Glutamatergic neuron (in vitro differentiated cells): ENCODE results near the gene MYH16. TPM values are rescaled to one million over a fixed set of nuclear protein-coding genes. Genes with fewer than 3 reads are reported as not detected.
"Not testable (repeated sequence)": the region's sequence is repeated elsewhere in the genome, so short reads cannot be mapped to it uniquely, and the experiment has no call there.

Source experiments
- DNase-seq: peaks from one replicate; pipeline ENCODE4 v3.0.0; 2022
- H3K27ac Mint-ChIP-seq: one replicate; pipeline ENCODE4 v1.8.0; 2020; ENCODE audit warnings: mild to moderate bottlenecking, mixed read lengths, inconsistent platforms; ENCODE audit not compliant: unreplicated experiment
- H3K27me3 Mint-ChIP-seq: one replicate; pipeline ENCODE4 v1.8.0; 2020; ENCODE audit warnings: mild to moderate bottlenecking, moderate library complexity, mixed read lengths, inconsistent platforms; ENCODE audit not compliant: unreplicated experiment
- H3K36me3 Mint-ChIP-seq: one replicate; pipeline ENCODE4 v1.8.0; 2020; ENCODE audit warnings: mild to moderate bottlenecking, mixed read lengths, inconsistent platforms; ENCODE audit not compliant: unreplicated experiment
- H3K4me1 Mint-ChIP-seq: one replicate; pipeline ENCODE4 v1.8.0; 2020; ENCODE audit warnings: mild to moderate bottlenecking, low read depth, mixed read lengths, inconsistent platforms; ENCODE audit not compliant: unreplicated experiment
- H3K4me3 Mint-ChIP-seq: one replicate; pipeline ENCODE4 v1.8.0; 2020; ENCODE audit warnings: mild to moderate bottlenecking, mixed read lengths, inconsistent platforms; ENCODE audit not compliant: unreplicated experiment
- H3K9me3 Mint-ChIP-seq: one replicate; pipeline ENCODE4 v1.8.0; 2020; ENCODE audit warnings: mild to moderate bottlenecking, moderate library complexity, mixed read lengths, inconsistent platforms; ENCODE audit not compliant: unreplicated experiment
- CTCF ChIP-seq: fragments of 200-600 bp; sonication (generic); IDR thresholded peaks from one replicate; pipeline ENCODE4 v1.5.0; 2021; ENCODE audit not compliant: partially characterized antibody, unreplicated experiment
- total RNA-seq: library from RNA; stranded (reverse); fragmentation: NEBNext Ultra II Directional; extraction: Animal tissue kit (Norgen Biotek cat#: 25700); gene quantifications from one replicate; pipeline ENCODE4 v1.2.1, GENCODE V29; 2021; ENCODE audit not compliant: unreplicated experiment

MYH16 gene
- total RNA-seq, 1 donor from 2014 or later, result not detected

GRCh38 chr7:99352247-99352646 is 79.6 kb downstream of the MYH16 start:
- no peak overlapping the region for H3K4me3 Mint-ChIP-seq
- H3K27me3 Mint-ChIP-seq, result no peaks in the 10 kb centered on the region
- DNase-seq, result no peak
- no peaks in the 10 kb centered on the region for H3K36me3 Mint-ChIP-seq
- H3K27ac Mint-ChIP-seq, result no peak overlapping the region
- no peak for TF ChIP-seq CTCF
- no peaks in the 10 kb centered on the region for H3K4me1 Mint-ChIP-seq
- H3K9me3 Mint-ChIP-seq, result no peaks in the 10 kb centered on the region

GRCh38 chr7:99355098-99355497 is 82.5 kb downstream of the MYH16 start:
- Mint-ChIP-seq H3K9me3 (no peaks in the 10 kb centered on the region), H3K4me3 (no peak overlapping the region), H3K27ac (no peak overlapping the region), H3K27me3 (no peaks in the 10 kb centered on the region), H3K4me1 (no peaks in the 10 kb centered on the region), H3K36me3 (peaks cover 6% of the 10 kb centered on the region)
- TF ChIP-seq CTCF, result no peak
- DNase-seq, result no peak

- TF ChIP-seq CTCF, result no peak
- Mint-ChIP-seq H3K4me1 (no peaks in the 10 kb centered on the region), H3K27ac (no peak overlapping the region), H3K36me3 (peaks cover 6% of the 10 kb centered on the region), H3K4me3 (no peak overlapping the region), H3K9me3 (peaks cover 1% of the 10 kb centered on the region), H3K27me3 (no peaks in the 10 kb centered on the region)
- DNase-seq, result no peak
Observed at GRCh38 chr7:99357701-99358490, 85.3 kb downstream of the MYH16 start.

GRCh38 chr7:99358521-99358920 is 85.9 kb downstream of the MYH16 start:
- not testable (repeated sequence) for H3K9me3 Mint-ChIP-seq

GRCh38 chr7:99359465-99360154 is 87.0 kb downstream of the MYH16 start:
- Mint-ChIP-seq H3K4me3 (no peak overlapping the region), H3K36me3 (peaks cover 6% of the 10 kb centered on the region), H3K9me3 (peaks cover 2% of the 10 kb centered on the region), H3K27ac (no peak overlapping the region), H3K27me3 (no peaks in the 10 kb centered on the region), H3K4me1 (no peaks in the 10 kb centered on the region)
- TF ChIP-seq CTCF, result no peak
- DNase-seq, result no peak

More at GRCh38 chr7:99358521-99358920, 85.9 kb downstream of the MYH16 start:
- not testable (repeated sequence) for H3K27me3 Mint-ChIP-seq, DNase-seq, H3K27ac Mint-ChIP-seq, H3K4me1 Mint-ChIP-seq, H3K36me3 Mint-ChIP-seq, H3K4me3 Mint-ChIP-seq

Other genes with a start within 250 kb of the MYH16 start
- gene SMURF1, start 128.7 kb upstream of the MYH16 start, total RNA-seq, result 23.1 TPM
- not detected for gene KPNA7, start 64.7 kb upstream of the MYH16 start, total RNA-seq
- 173 TPM for gene ARPC1A, start 53.1 kb downstream of the MYH16 start, total RNA-seq
- 9.5 TPM for gene ARPC1B, start 101.9 kb downstream of the MYH16 start, total RNA-seq
- gene PDAP1, start 135.8 kb downstream of the MYH16 start, total RNA-seq, result 134 TPM
- gene BUD31, start 136.1 kb downstream of the MYH16 start, total RNA-seq, result 73.9 TPM
- 5.5 TPM for gene PTCD1, start 166.0 kb downstream of the MYH16 start, total RNA-seq
- 106 TPM for gene CPSF4, start 166.1 kb downstream of the MYH16 start, total RNA-seq
- 291 TPM for gene ATP5MF, start 193.3 kb downstream of the MYH16 start, total RNA-seq
- gene ZNF789, start 200.1 kb downstream of the MYH16 start, total RNA-seq, result 19.5 TPM
- gene ZNF394, start 227.4 kb downstream of the MYH16 start, total RNA-seq, result 19.9 TPM
- 18.7 TPM for gene ZKSCAN5, start 231.8 kb downstream of the MYH16 start, total RNA-seq